Suppressor macrophage treated with lipopolysaccharide for 4 hours (primary cell): ENCODE data around the gene TUBA3E.
"Not testable (repeated sequence)": the region's sequence is repeated elsewhere in the genome, so short reads cannot be mapped to it uniquely, and the experiment has no call there.

ENCODE experiments used
- DNase-seq: peaks from one replicate; pipeline ENCODE4 v3.0.0-alpha.2; 2020

Gene TUBA3E

DNA sequence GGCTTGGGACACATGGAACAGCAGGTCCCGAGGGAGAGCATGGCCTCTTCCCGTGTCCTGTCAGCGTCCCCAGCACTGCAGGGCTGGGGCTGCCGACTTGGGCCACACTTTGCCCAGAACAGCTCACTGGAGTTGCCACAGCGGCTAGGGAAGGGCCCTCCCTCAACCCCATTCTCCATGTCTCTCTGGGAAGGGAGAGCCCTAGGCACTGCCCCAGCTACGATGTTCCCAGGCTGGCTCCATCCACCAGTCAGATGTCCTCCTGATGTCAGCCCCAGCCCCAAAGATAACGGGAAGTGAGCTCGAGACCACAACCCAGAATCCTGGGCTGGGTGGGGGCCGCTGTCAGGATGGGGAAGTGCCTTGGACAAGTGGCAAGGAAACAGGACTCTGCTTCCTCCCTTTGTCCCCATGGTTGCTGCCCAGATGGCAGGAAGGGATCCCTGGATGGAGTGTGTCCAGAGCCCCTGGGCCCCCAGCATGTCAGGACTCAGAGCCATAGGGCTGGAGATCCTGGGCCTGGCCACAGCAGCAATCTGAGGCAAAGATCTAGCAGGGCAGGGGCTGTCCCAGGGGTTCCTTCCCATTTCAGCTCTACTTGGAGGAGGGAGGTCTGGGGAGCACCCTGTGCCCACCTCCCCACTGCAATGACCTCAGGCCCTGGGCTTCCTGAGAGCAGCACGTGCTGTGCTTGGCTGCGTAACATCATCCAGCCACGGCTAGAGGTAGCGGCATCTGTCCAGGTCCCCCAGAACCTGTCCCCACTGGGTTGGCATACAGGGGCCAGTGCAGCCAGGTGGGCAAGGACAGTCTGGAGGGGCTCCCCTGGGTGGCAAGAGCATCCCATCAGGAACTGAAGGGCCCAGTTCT is 55.6 kb downstream of the TUBA3E start:
- not testable (repeated sequence) for DNase-seq
